HEK293 (cell line): Measurements from ENCODE around the gene IL11.

Experiments
- CTCF ChIA-PET: fragments of 350-600 bp; formaldehyde crosslinking; extraction: SDS; loops from one replicate; lab custom pipeline; 2021; ENCODE audit warnings: antibody characterized with exemption; lab: Yijun Ruan, JAX
- POLR2A ChIA-PET: fragments of 300-600 bp; formaldehyde crosslinking; extraction: SDS; loops from one replicate; lab custom pipeline; 2020; ENCODE audit warnings: antibody characterized with exemption, inconsistent platforms; lab: Yijun Ruan, JAX
- H3K27ac ChIP-seq: fragments of 200-500 bp; sonication (Bioruptor generic); 2 replicates; pipeline ENCODE4 v1.5.1; 2014; ENCODE audit warnings: low read depth, low read length, control low read depth, inconsistent platforms; ENCODE audit errors: extremely low read depth
- H3K36me3 ChIP-seq, 2 experiments: fragments of 200-500 bp in 1 of 2; sonication (Bioruptor generic) in 1 of 2; 1 replicate in 1 of 2; 2 replicates in 1 of 2; pipeline ENCODE4 v1.5.1; 2014 to 2017; ENCODE audit warnings: inconsistent platforms in 2 of 2, low read length in 2 of 2; ENCODE audit not compliant: control insufficient read depth in 2 of 2, insufficient read depth in 1 of 2
- H3K4me1 ChIP-seq: fragments of 200-500 bp; sonication (Bioruptor generic); 2 replicates; pipeline ENCODE4 v1.5.1; 2014; ENCODE audit warnings: mild to moderate bottlenecking, low read length, inconsistent platforms; ENCODE audit not compliant: control insufficient read depth, insufficient read depth
- H3K4me3 ChIP-seq: 2 replicates; pipeline ENCODE4 v1.5.1; 2011; ENCODE audit warnings: low read depth, mild to moderate bottlenecking, control low read depth, low read length, moderate library complexity
- H3K9me3 ChIP-seq: fragments of 200-500 bp; sonication (Bioruptor generic); 2 replicates; pipeline ENCODE4 v1.5.1; 2014; ENCODE audit warnings: low read depth, low read length, inconsistent platforms; ENCODE audit not compliant: control insufficient read depth, insufficient read depth
- KLF10 ChIP-seq: fragments of 450-650 bp; IDR thresholded peaks from 2 replicates; pipeline ENCODE4 v1.5.1; 2018; ENCODE audit warnings: missing biosample characterization, mild to moderate bottlenecking, missing genetic modification characterization
- SP7 ChIP-seq: fragments of 450-650 bp; formaldehyde crosslinking; IDR thresholded peaks from 2 replicates; pipeline ENCODE4 v1.5.1; 2016; ENCODE audit warnings: missing biosample characterization, missing genetic modification characterization
- ZBTB1 ChIP-seq: fragments of 450-650 bp; formaldehyde crosslinking; IDR thresholded peaks from 2 replicates; pipeline ENCODE4 v1.5.1; 2016; ENCODE audit warnings: missing biosample characterization, missing genetic modification characterization
- ZBTB7A ChIP-seq: fragments of 450-650 bp; formaldehyde crosslinking; IDR thresholded peaks from 2 replicates; pipeline ENCODE4 v1.5.1; 2016; ENCODE audit warnings: low read depth, missing biosample characterization, missing genetic modification characterization
- ZFP41 ChIP-seq: fragments of 450-650 bp; formaldehyde crosslinking; IDR thresholded peaks from 2 replicates; pipeline ENCODE4 v1.5.1; 2016; ENCODE audit warnings: missing biosample characterization, missing genetic modification characterization, borderline replicate concordance
- ZNF211 ChIP-seq: fragments of 450-650 bp; formaldehyde crosslinking; IDR thresholded peaks from 2 replicates; pipeline ENCODE4 v1.5.1; 2016; ENCODE audit warnings: low read depth, missing biosample characterization, missing genetic modification characterization
- ZNF223 ChIP-seq: fragments of 450-650 bp; formaldehyde crosslinking; IDR thresholded peaks from 2 replicates; pipeline ENCODE4 v1.5.1; 2016; ENCODE audit warnings: missing biosample characterization, missing genetic modification characterization
- ZNF394 ChIP-seq: fragments of 450-650 bp; formaldehyde crosslinking; IDR thresholded peaks from 2 replicates; pipeline ENCODE4 v1.5.1; 2016; ENCODE audit warnings: missing biosample characterization, missing genetic modification characterization, mild to moderate bottlenecking, moderate library complexity, borderline replicate concordance
- ZNF530 ChIP-seq: fragments of 450-650 bp; formaldehyde crosslinking; IDR thresholded peaks from 2 replicates; pipeline ENCODE4 v1.5.1; 2016; ENCODE audit warnings: low read depth, missing biosample characterization, missing genetic modification characterization
- ZNF585B ChIP-seq: fragments of 450-650 bp; formaldehyde crosslinking; IDR thresholded peaks from 2 replicates; pipeline ENCODE4 v1.5.1; 2016; ENCODE audit warnings: missing biosample characterization, missing genetic modification characterization
- ZNF624 ChIP-seq: fragments of 450-650 bp; formaldehyde crosslinking; IDR thresholded peaks from 2 replicates; pipeline ENCODE4 v1.5.1; 2017; ENCODE audit warnings: missing biosample characterization, missing genetic modification characterization
- TF ChIP-seq, protein P1 (sequence below): fragments of 450-650 bp; formaldehyde crosslinking; IDR thresholded peaks from 2 replicates; pipeline ENCODE4 v1.5.1; 2017; ENCODE audit warnings: missing biosample characterization, missing genetic modification characterization
- TF ChIP-seq, protein P2 (sequence below): fragments of 450-650 bp; formaldehyde crosslinking; conservative IDR thresholded peaks from 2 replicates; pipeline ENCODE4 v1.5.1; 2016; ENCODE audit warnings: low read depth, missing biosample characterization, missing genetic modification characterization
- TF ChIP-seq, protein P3 (sequence below): IDR thresholded peaks from 2 replicates; pipeline ENCODE4 v1.6.1; 2011; ENCODE audit warnings: mild to moderate bottlenecking, low read depth, low read length, borderline replicate concordance
- TF ChIP-seq, protein P4 (sequence below): fragments of 450-650 bp; formaldehyde crosslinking; IDR thresholded peaks from 2 replicates; pipeline ENCODE4 v1.5.1; 2016; ENCODE audit warnings: missing biosample characterization, missing genetic modification characterization
- TF ChIP-seq, protein P5 (sequence below): fragments of 450-650 bp; formaldehyde crosslinking; IDR thresholded peaks from 2 replicates; pipeline ENCODE4 v1.5.1; 2016; ENCODE audit warnings: missing biosample characterization, missing genetic modification characterization, borderline replicate concordance
- TF ChIP-seq, protein P6 (sequence below): fragments of 450-650 bp; formaldehyde crosslinking; IDR thresholded peaks from 2 replicates; pipeline ENCODE4 v1.5.1; 2016; ENCODE audit warnings: missing biosample characterization, missing genetic modification characterization
- TF ChIP-seq, protein P7 (sequence below): fragments of 450-650 bp; formaldehyde crosslinking; IDR thresholded peaks from 2 replicates; pipeline ENCODE4 v1.5.1; 2017; ENCODE audit warnings: missing biosample characterization, mild to moderate bottlenecking, missing genetic modification characterization, moderate library complexity

Gene IL11

DNA sequence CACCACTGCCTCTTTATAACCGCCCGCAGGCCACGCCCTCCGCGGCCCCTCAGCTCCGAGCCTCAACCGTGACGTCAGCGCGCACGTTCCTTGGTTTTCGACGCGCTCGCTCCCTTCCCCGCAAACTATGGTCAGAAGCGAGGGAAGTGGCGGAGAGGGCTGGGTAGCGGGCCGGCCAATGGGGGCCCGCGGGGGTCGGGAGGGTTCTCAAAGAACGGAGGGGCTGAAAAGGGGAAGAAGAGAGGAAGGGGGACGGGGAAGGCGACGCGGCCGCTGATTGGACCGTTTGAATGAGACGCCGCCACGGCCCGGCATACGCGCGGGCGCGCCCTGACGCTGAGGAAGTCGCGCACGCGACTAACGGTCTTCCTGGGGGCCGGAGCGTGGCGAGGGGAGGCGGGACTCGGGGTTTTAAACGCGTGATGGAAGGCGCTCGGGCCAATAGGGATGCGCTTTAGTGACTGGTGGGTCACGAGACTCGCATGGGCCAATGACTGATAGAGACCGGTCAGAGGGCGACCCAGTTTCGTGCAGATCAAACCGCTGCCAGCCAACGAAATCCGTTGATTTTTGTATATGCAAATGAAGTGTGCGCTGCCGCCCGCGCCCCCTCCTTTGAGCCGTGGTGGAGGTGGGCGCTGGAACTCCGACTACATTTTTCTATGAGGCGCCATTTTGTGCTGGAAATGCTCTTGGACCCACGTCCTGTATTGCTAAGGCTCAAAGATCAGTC is 37.7 kb upstream of the IL11 start:
- CTCF ChIA-PET: interaction anchor here (0.6 to 1.9 kb wide), 4 partner anchors 10 to 267 kb away, joined by 3 to 16 read pairs (median 7); no protein-coding TSS in a partner anchor
- H3K4me1 ChIP-seq: peaks cover 9% of the 10 kb centered on the region
- no peaks in the 10 kb centered on the region for H3K9me3 ChIP-seq
- POLR2A ChIA-PET: interaction anchor here (0.6 to 3.4 kb wide), 65 partner anchors 9 to 959 kb away, joined by 3 to 78 read pairs (median 5); partner anchors contain the start of genes BRSK1, CCDC106, DNAAF3 and FIZ1
- H3K27ac ChIP-seq: peak overlapping the region; percentile 99
- H3K36me3 ChIP-seq: peaks cover 32 to 39% of the 10 kb centered on the region in 2 experiments
- peak overlapping the region; percentile 96 for H3K4me3 ChIP-seq
- TF ChIP-seq, protein P1, sequence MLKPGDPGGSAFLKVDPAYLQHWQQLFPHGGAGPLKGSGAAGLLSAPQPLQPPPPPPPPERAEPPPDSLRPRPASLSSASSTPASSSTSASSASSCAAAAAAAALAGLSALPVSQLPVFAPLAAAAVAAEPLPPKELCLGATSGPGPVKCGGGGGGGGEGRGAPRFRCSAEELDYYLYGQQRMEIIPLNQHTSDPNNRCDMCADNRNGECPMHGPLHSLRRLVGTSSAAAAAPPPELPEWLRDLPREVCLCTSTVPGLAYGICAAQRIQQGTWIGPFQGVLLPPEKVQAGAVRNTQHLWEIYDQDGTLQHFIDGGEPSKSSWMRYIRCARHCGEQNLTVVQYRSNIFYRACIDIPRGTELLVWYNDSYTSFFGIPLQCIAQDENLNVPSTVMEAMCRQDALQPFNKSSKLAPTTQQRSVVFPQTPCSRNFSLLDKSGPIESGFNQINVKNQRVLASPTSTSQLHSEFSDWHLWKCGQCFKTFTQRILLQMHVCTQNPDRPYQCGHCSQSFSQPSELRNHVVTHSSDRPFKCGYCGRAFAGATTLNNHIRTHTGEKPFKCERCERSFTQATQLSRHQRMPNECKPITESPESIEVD: no peak
- TF ChIP-seq ZNF585B (no peak), ZBTB1 (tag by site-specific recombination) (peak; percentile 70; the same call in 1 of the 2 replicates), ZNF394 (tag by site-specific recombination) (0 out of 2 replicates have a peak, but pooled peaks have one; percentile 14), SP7 (tag by site-specific recombination) (peak; percentile 84), ZFP41 (no peak), ZNF223 (tag by site-specific recombination) (no peak), ZNF624 (tag by site-specific recombination) (no peak), ZNF211 (tag by site-specific recombination) (no peak), ZNF530 (tag by site-specific recombination) (no peak), ZBTB7A (tag by site-specific recombination) (peak; percentile 72; the same call in 1 of the 2 replicates), KLF10 (tag by site-specific recombination) (peak; percentile 95)
- TF ChIP-seq, protein P2, sequence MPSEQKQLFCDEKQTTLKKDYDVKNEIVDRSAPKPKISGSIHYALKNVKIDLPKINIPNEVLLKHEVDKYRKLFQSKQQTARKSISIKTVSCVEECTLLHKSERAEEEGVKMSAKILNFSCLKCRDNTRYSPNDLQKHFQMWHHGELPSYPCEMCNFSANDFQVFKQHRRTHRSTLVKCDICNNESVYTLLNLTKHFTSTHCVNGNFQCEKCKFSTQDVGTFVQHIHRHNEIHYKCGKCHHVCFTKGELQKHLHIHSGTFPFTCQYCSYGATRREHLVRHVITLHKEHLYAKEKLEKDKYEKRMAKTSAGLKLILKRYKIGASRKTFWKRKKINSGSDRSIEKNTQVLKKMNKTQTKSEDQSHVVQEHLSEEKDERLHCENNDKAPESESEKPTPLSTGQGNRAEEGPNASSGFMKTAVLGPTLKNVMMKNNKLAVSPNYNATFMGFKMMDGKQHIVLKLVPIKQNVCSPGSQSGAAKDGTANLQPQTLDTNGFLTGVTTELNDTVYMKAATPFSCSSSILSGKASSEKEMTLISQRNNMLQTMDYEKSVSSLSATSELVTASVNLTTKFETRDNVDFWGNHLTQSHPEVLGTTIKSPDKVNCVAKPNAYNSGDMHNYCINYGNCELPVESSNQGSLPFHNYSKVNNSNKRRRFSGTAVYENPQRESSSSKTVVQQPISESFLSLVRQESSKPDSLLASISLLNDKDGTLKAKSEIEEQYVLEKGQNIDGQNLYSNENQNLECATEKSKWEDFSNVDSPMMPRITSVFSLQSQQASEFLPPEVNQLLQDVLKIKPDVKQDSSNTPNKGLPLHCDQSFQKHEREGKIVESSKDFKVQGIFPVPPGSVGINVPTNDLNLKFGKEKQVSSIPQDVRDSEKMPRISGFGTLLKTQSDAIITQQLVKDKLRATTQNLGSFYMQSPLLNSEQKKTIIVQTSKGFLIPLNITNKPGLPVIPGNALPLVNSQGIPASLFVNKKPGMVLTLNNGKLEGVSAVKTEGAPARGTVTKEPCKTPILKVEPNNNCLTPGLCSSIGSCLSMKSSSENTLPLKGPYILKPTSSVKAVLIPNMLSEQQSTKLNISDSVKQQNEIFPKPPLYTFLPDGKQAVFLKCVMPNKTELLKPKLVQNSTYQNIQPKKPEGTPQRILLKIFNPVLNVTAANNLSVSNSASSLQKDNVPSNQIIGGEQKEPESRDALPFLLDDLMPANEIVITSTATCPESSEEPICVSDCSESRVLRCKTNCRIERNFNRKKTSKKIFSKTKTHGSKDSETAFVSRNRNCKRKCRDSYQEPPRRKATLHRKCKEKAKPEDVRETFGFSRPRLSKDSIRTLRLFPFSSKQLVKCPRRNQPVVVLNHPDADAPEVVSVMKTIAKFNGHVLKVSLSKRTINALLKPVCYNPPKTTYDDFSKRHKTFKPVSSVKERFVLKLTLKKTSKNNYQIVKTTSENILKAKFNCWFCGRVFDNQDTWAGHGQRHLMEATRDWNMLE (tag by site-specific recombination): peak; percentile 53; the same call in 1 of the 2 replicates
- TF ChIP-seq, protein P3, sequence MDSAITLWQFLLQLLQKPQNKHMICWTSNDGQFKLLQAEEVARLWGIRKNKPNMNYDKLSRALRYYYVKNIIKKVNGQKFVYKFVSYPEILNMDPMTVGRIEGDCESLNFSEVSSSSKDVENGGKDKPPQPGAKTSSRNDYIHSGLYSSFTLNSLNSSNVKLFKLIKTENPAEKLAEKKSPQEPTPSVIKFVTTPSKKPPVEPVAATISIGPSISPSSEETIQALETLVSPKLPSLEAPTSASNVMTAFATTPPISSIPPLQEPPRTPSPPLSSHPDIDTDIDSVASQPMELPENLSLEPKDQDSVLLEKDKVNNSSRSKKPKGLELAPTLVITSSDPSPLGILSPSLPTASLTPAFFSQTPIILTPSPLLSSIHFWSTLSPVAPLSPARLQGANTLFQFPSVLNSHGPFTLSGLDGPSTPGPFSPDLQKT: no peak; the same call in 1 of the 2 replicates
- TF ChIP-seq, protein P4, sequence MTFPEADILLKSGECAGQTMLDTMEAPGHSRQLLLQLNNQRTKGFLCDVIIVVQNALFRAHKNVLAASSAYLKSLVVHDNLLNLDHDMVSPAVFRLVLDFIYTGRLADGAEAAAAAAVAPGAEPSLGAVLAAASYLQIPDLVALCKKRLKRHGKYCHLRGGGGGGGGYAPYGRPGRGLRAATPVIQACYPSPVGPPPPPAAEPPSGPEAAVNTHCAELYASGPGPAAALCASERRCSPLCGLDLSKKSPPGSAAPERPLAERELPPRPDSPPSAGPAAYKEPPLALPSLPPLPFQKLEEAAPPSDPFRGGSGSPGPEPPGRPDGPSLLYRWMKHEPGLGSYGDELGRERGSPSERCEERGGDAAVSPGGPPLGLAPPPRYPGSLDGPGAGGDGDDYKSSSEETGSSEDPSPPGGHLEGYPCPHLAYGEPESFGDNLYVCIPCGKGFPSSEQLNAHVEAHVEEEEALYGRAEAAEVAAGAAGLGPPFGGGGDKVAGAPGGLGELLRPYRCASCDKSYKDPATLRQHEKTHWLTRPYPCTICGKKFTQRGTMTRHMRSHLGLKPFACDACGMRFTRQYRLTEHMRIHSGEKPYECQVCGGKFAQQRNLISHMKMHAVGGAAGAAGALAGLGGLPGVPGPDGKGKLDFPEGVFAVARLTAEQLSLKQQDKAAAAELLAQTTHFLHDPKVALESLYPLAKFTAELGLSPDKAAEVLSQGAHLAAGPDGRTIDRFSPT (tag by site-specific recombination): peak; percentile 79
- TF ChIP-seq, protein P5, sequence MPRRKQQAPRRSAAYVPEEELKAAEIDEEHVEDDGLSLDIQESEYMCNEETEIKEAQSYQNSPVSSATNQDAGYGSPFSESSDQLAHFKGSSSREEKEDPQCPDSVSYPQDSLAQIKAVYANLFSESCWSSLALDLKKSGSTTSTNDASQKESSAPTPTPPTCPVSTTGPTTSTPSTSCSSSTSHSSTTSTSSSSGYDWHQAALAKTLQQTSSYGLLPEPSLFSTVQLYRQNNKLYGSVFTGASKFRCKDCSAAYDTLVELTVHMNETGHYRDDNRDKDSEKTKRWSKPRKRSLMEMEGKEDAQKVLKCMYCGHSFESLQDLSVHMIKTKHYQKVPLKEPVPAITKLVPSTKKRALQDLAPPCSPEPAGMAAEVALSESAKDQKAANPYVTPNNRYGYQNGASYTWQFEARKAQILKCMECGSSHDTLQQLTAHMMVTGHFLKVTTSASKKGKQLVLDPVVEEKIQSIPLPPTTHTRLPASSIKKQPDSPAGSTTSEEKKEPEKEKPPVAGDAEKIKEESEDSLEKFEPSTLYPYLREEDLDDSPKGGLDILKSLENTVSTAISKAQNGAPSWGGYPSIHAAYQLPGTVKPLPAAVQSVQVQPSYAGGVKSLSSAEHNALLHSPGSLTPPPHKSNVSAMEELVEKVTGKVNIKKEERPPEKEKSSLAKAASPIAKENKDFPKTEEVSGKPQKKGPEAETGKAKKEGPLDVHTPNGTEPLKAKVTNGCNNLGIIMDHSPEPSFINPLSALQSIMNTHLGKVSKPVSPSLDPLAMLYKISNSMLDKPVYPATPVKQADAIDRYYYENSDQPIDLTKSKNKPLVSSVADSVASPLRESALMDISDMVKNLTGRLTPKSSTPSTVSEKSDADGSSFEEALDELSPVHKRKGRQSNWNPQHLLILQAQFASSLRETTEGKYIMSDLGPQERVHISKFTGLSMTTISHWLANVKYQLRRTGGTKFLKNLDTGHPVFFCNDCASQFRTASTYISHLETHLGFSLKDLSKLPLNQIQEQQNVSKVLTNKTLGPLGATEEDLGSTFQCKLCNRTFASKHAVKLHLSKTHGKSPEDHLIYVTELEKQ (tag by site-specific recombination): peak; percentile 61
- TF ChIP-seq, protein P6, sequence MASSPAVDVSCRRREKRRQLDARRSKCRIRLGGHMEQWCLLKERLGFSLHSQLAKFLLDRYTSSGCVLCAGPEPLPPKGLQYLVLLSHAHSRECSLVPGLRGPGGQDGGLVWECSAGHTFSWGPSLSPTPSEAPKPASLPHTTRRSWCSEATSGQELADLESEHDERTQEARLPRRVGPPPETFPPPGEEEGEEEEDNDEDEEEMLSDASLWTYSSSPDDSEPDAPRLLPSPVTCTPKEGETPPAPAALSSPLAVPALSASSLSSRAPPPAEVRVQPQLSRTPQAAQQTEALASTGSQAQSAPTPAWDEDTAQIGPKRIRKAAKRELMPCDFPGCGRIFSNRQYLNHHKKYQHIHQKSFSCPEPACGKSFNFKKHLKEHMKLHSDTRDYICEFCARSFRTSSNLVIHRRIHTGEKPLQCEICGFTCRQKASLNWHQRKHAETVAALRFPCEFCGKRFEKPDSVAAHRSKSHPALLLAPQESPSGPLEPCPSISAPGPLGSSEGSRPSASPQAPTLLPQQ: peak; percentile 92
- TF ChIP-seq, protein P7, sequence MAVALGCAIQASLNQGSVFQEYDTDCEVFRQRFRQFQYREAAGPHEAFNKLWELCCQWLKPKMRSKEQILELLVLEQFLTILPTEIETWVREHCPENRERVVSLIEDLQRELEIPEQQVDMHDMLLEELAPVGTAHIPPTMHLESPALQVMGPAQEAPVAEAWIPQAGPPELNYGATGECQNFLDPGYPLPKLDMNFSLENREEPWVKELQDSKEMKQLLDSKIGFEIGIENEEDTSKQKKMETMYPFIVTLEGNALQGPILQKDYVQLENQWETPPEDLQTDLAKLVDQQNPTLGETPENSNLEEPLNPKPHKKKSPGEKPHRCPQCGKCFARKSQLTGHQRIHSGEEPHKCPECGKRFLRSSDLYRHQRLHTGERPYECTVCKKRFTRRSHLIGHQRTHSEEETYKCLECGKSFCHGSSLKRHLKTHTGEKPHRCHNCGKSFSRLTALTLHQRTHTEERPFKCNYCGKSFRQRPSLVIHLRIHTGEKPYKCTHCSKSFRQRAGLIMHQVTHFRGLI (tag by site-specific recombination): no peak; the same call in 1 of the 2 replicates
